Loucy (cell line): ENCODE results near the gene AKAIN1.

Source experiments
- H2AFZ ChIP-seq: fragments of 200-600 bp; sonication (generic); 2 replicates; pipeline ENCODE4 v1.6.0; 2016; ENCODE audit warnings: antibody characterized with exemption, mild to moderate bottlenecking, low read length, moderate library complexity
- H3F3A ChIP-seq: fragments of 200-600 bp; 2 replicates; pipeline ENCODE4 v1.6.0; 2016; ENCODE audit warnings: antibody characterized with exemption, low read depth, mild to moderate bottlenecking
- H3K27me3 ChIP-seq: fragments of 200-600 bp; sonication (generic); 2 replicates; pipeline ENCODE4 v1.6.1; 2014; ENCODE audit warnings: low read length, mild to moderate bottlenecking; ENCODE audit not compliant: insufficient read depth, poor library complexity, severe bottlenecking
- H3K36me3 ChIP-seq: fragments of 200-600 bp; sonication (generic); 2 replicates; pipeline ENCODE4 v1.6.1; 2016; ENCODE audit warnings: low read length; ENCODE audit not compliant: insufficient read depth
- H3K4me1 ChIP-seq: fragments of 200-600 bp; sonication (generic); 2 replicates; pipeline ENCODE4 v1.5.1; 2014; ENCODE audit warnings: low read length, mild to moderate bottlenecking; ENCODE audit not compliant: insufficient read depth, poor library complexity, severe bottlenecking
- H3K4me2 ChIP-seq: fragments of 200-600 bp; sonication (generic); 2 replicates; pipeline ENCODE4 v1.6.0; 2014; ENCODE audit warnings: antibody characterized with exemption, low read length, low read depth, mild to moderate bottlenecking; ENCODE audit not compliant: poor library complexity, severe bottlenecking
- H3K4me3 ChIP-seq: fragments of 200-600 bp; sonication (generic); 2 replicates; pipeline ENCODE4 v1.5.1; 2014; ENCODE audit warnings: low read length, mild to moderate bottlenecking, mixed read lengths; ENCODE audit not compliant: poor library complexity, severe bottlenecking
- H3K79me2 ChIP-seq: fragments of 200-600 bp; sonication (generic); 2 replicates; pipeline ENCODE4 v1.6.1; 2014; ENCODE audit warnings: low read length; ENCODE audit not compliant: insufficient read depth
- H3K9ac ChIP-seq: fragments of 200-600 bp; sonication (generic); 2 replicates; pipeline ENCODE4 v1.6.0; 2014; ENCODE audit warnings: mild to moderate bottlenecking, low read depth, low read length, moderate library complexity; ENCODE audit not compliant: poor library complexity, severe bottlenecking
- H3K9me2 ChIP-seq: fragments of 200-600 bp; sonication (generic); replicated peaks from 2 replicates; pipeline ENCODE4 v1.6.1; 2016; ENCODE audit warnings: low read depth, low read length, mixed read lengths
- H3K9me3 ChIP-seq: fragments of 200-600 bp; sonication (generic); 2 replicates; pipeline ENCODE4 v1.6.1; 2014; ENCODE audit warnings: mild to moderate bottlenecking, antibody characterized with exemption, low read length, low read depth; ENCODE audit not compliant: insufficient read depth
- H4K20me1 ChIP-seq: fragments of 200-600 bp; sonication (generic); 2 replicates; pipeline ENCODE4 v1.6.0; 2014; ENCODE audit warnings: antibody characterized with exemption, low read length, mild to moderate bottlenecking; ENCODE audit not compliant: insufficient read depth, poor library complexity, severe bottlenecking
- CTCF ChIP-seq: fragments of 200-600 bp; sonication (generic); conservative IDR thresholded peaks from 2 replicates; pipeline ENCODE4 v1.5.1; 2014; ENCODE audit warnings: mild to moderate bottlenecking, antibody characterized with exemption, low read length
- EZH2phosphoT487 ChIP-seq: fragments of 200-600 bp; IDR thresholded peaks from 2 replicates; pipeline ENCODE4 v1.6.1; 2018; ENCODE audit warnings: antibody characterized with exemption, mild to moderate bottlenecking, moderate library complexity, borderline replicate concordance

Gene AKAIN1

GRCh38 chr18:5238371-5238976 is 41.4 kb upstream of the AKAIN1 start:
- Histone ChIP-seq H3F3A (no peaks in the 10 kb centered on the region), H2AFZ (peak overlapping the region; percentile 75), H3K79me2 (no peaks in the 10 kb centered on the region), H3K9me2 (no peaks in the 10 kb centered on the region), H3K4me2 (peak overlapping the region; percentile 77), H3K4me3 (peak overlapping the region; percentile 79), H4K20me1 (no peaks in the 10 kb centered on the region), H3K9me3 (no peaks in the 10 kb centered on the region), H3K9ac (peak overlapping the region; percentile 74), H3K4me1 (no peaks in the 10 kb centered on the region), H3K27me3 (peaks cover 8% of the 10 kb centered on the region), H3K36me3 (no peaks in the 10 kb centered on the region)
- TF ChIP-seq CTCF (no peak), EZH2phosphoT487 (no peak)

- H4K20me1 ChIP-seq = no peaks in the 10 kb centered on the region
- H3K4me3 ChIP-seq = peak overlapping the region; percentile 79
- peak overlapping the region; percentile 75 for H2AFZ ChIP-seq
- no peaks in the 10 kb centered on the region for H3F3A ChIP-seq
- H3K36me3 ChIP-seq = no peaks in the 10 kb centered on the region
- peak overlapping the region; percentile 74 for H3K9ac ChIP-seq
- no peaks in the 10 kb centered on the region for H3K79me2 ChIP-seq
- H3K9me3 ChIP-seq = no peaks in the 10 kb centered on the region
- peaks cover 8% of the 10 kb centered on the region for H3K27me3 ChIP-seq
- no peaks in the 10 kb centered on the region for H3K4me1 ChIP-seq
- TF ChIP-seq CTCF (no peak), EZH2phosphoT487 (no peak)
- peak overlapping the region; percentile 77 for H3K4me2 ChIP-seq
- H3K9me2 ChIP-seq = no peaks in the 10 kb centered on the region
Measured at GRCh38 chr18:5237723-5238370, 40.8 kb upstream of the AKAIN1 start.

GRCh38 chr18:5237083-5237722 is 40.1 kb upstream of the AKAIN1 start:
- H4K20me1 ChIP-seq = no peaks in the 10 kb centered on the region
- H2AFZ ChIP-seq = peak overlapping the region; percentile 75
- no peaks in the 10 kb centered on the region for H3K36me3 ChIP-seq
- H3K27me3 ChIP-seq = peaks cover 8% of the 10 kb centered on the region
- TF ChIP-seq EZH2phosphoT487 (no peak), CTCF (no peak)
- H3K9me2 ChIP-seq = no peaks in the 10 kb centered on the region
- peak overlapping the region; percentile 77 for H3K4me2 ChIP-seq
- no peaks in the 10 kb centered on the region for H3K9me3 ChIP-seq
- no peaks in the 10 kb centered on the region for H3K4me1 ChIP-seq
- no peaks in the 10 kb centered on the region for H3K79me2 ChIP-seq
- no peaks in the 10 kb centered on the region for H3F3A ChIP-seq
- H3K9ac ChIP-seq = peak overlapping the region; percentile 74
- peak overlapping the region; percentile 79 for H3K4me3 ChIP-seq
